SK-N-SH treated with all-trans-retinoic acid at 6 μM for 48 hours (cell line): ENCODE data around the gene TPR.

Source experiments
- ATAC-seq: fragments of 200-7000 bp; cut with Tn5 transposase; 3 replicates; pipeline ENCODE4 v1.9.1; 2020; ENCODE audit warnings: mild to moderate bottlenecking, moderate library complexity
- ARNTL ChIP-seq: fragments of 450-650 bp; formaldehyde crosslinking; IDR thresholded peaks from 2 replicates; pipeline ENCODE4 v1.5.0; 2020; ENCODE audit warnings: low read depth, mild to moderate bottlenecking, moderate library complexity, borderline replicate concordance
- BACH2 ChIP-seq: fragments of 250-450 bp; sonication (Bioruptor Pico); IDR thresholded peaks from 2 replicates; pipeline ENCODE4 v1.9.0; 2021; ENCODE audit warnings: mild to moderate bottlenecking, borderline replicate concordance
- CREB5 ChIP-seq: fragments of 250-450 bp; sonication (Bioruptor Pico); IDR thresholded peaks from 2 replicates; pipeline ENCODE4 v1.5.1; 2020; ENCODE audit warnings: low read depth, mild to moderate bottlenecking, moderate library complexity
- CSDC2 ChIP-seq: fragments of 250-450 bp; sonication (Bioruptor Pico); IDR thresholded peaks from 2 replicates; pipeline ENCODE4 v1.5.0; 2020; ENCODE audit warnings: mild to moderate bottlenecking, moderate library complexity
- ESRRG ChIP-seq: fragments of 250-450 bp; sonication (Bioruptor Pico); IDR thresholded peaks from 2 replicates; pipeline ENCODE4 v1.6.1; 2021; ENCODE audit warnings: mild to moderate bottlenecking
- GLIS3 ChIP-seq: fragments of 250-450 bp; sonication (Bioruptor Pico); IDR thresholded peaks from 2 replicates; pipeline ENCODE4 v1.5.0; 2020; ENCODE audit warnings: mild to moderate bottlenecking, moderate library complexity
- ISL1 ChIP-seq: fragments of 250-450 bp; sonication (Bioruptor Pico); IDR thresholded peaks from 2 replicates; pipeline ENCODE4 v2.1.2; 2022; ENCODE audit warnings: mild to moderate bottlenecking, moderate library complexity
- OSR1 ChIP-seq: fragments of 250-450 bp; sonication (Bioruptor Pico); IDR thresholded peaks from 2 replicates; pipeline ENCODE4 v1.8.0; 2022; ENCODE audit warnings: moderate library complexity, mild to moderate bottlenecking, inconsistent platforms
- POU6F1 ChIP-seq: fragments of 250-450 bp; sonication (Bioruptor Pico); IDR thresholded peaks from 2 replicates; pipeline ENCODE4 v1.8.0; 2021; ENCODE audit warnings: low read depth, mild to moderate bottlenecking, moderate library complexity, borderline replicate concordance
- PPARA ChIP-seq: fragments of 250-450 bp; sonication (Bioruptor Pico); IDR thresholded peaks from 2 replicates; pipeline ENCODE4 v1.5.0; 2020; ENCODE audit warnings: mild to moderate bottlenecking, borderline replicate concordance
- SNAI2 ChIP-seq: fragments of 250-450 bp; sonication (Bioruptor Pico); IDR thresholded peaks from 2 replicates; pipeline ENCODE4 v1.5.0; 2020; ENCODE audit warnings: mild to moderate bottlenecking, moderate library complexity
- ZC3H10 ChIP-seq: fragments of 250-450 bp; sonication (Bioruptor Pico); IDR thresholded peaks from 2 replicates; pipeline ENCODE4 v1.5.1; 2021; ENCODE audit warnings: mild to moderate bottlenecking, moderate library complexity
- ZFP3 ChIP-seq: fragments of 250-450 bp; sonication (Bioruptor Pico); IDR thresholded peaks from 2 replicates; pipeline ENCODE4 v1.5.0; 2020; ENCODE audit warnings: mild to moderate bottlenecking, moderate library complexity
- ZFP30 ChIP-seq: fragments of 450-650 bp; formaldehyde crosslinking; IDR thresholded peaks from 2 replicates; pipeline ENCODE4 v1.5.0; 2022; ENCODE audit warnings: mild to moderate bottlenecking, moderate library complexity
- ZNF8 ChIP-seq: fragments of 450-650 bp; formaldehyde crosslinking; IDR thresholded peaks from 2 replicates; pipeline ENCODE4 v1.5.0; 2020; ENCODE audit warnings: mild to moderate bottlenecking, moderate library complexity
- TF ChIP-seq, protein P1 (sequence below): fragments of 250-450 bp; sonication (Bioruptor Pico); IDR thresholded peaks from 2 replicates; pipeline ENCODE4 v1.8.0; 2020; ENCODE audit warnings: mild to moderate bottlenecking, moderate library complexity, borderline replicate concordance
- TF ChIP-seq, protein P2 (sequence below): fragments of 250-450 bp; sonication (Bioruptor Pico); IDR thresholded peaks from 2 replicates; pipeline ENCODE4 v1.5.0; 2020; ENCODE audit warnings: mild to moderate bottlenecking, moderate library complexity

TPR gene

GRCh38 chr1:186315570-186315969 lies 59.5 kb downstream of the TPR start:
- no peak for TF ChIP-seq ESRRG (CRISPR knock-in tag)
- no peak for ATAC-seq

DNA sequence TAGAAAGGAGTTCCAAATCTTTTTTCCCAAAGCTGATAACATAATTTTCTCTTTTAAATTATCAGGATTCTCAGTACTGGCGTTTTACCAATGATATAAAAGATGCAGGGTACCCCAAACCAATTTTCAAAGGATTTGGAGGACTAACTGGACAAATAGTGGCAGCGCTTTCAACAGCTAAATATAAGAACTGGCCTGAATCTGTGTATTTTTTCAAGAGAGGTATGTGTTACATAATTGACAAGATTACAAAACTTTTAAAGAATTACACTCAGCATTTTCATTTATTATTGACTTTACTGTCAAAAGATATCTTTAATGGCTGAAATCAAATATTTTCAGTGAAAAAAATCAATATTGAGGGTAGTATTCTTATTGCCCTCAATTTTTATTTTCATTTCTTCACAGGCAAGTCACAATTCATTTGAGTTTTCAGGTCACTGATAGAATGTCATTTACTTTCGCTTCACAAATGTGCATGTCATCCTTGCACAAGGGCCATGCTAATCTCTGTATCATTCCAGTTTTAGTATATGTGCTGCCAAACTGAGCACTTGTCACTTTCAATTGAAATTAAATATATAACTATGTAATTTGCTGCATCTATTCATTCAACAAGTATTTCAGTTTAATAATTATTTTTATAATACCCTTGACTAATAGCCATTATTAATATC lies 63.5 kb downstream of the TPR start:
- TF ChIP-seq, protein P1, sequence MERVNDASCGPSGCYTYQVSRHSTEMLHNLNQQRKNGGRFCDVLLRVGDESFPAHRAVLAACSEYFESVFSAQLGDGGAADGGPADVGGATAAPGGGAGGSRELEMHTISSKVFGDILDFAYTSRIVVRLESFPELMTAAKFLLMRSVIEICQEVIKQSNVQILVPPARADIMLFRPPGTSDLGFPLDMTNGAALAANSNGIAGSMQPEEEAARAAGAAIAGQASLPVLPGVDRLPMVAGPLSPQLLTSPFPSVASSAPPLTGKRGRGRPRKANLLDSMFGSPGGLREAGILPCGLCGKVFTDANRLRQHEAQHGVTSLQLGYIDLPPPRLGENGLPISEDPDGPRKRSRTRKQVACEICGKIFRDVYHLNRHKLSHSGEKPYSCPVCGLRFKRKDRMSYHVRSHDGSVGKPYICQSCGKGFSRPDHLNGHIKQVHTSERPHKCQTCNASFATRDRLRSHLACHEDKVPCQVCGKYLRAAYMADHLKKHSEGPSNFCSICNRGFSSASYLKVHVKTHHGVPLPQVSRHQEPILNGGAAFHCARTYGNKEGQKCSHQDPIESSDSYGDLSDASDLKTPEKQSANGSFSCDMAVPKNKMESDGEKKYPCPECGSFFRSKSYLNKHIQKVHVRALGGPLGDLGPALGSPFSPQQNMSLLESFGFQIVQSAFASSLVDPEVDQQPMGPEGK = no peak
- no peak for TF ChIP-seq BACH2 (CRISPR knock-in tag)
- TF ChIP-seq SNAI2 (CRISPR knock-in tag) = no peak
- no peak for TF ChIP-seq ARNTL (CRISPR knock-in tag)
- TF ChIP-seq ZC3H10 (CRISPR knock-in tag) = no peak
- TF ChIP-seq PPARA (CRISPR knock-in tag) = no peak
- no peak for TF ChIP-seq GLIS3 (CRISPR knock-in tag)
- ATAC-seq = no peak

- ATAC-seq = no peak
- no peak for TF ChIP-seq ZC3H10 (CRISPR knock-in tag)
- TF ChIP-seq ISL1 (CRISPR knock-in tag) = no peak
- TF ChIP-seq ARNTL (CRISPR knock-in tag) = no peak
- no peak for TF ChIP-seq BACH2 (CRISPR knock-in tag)
- TF ChIP-seq OSR1 = no peak
Observed at GRCh38 chr1:186310307-186310706, 64.7 kb downstream of the TPR start.

DNA sequence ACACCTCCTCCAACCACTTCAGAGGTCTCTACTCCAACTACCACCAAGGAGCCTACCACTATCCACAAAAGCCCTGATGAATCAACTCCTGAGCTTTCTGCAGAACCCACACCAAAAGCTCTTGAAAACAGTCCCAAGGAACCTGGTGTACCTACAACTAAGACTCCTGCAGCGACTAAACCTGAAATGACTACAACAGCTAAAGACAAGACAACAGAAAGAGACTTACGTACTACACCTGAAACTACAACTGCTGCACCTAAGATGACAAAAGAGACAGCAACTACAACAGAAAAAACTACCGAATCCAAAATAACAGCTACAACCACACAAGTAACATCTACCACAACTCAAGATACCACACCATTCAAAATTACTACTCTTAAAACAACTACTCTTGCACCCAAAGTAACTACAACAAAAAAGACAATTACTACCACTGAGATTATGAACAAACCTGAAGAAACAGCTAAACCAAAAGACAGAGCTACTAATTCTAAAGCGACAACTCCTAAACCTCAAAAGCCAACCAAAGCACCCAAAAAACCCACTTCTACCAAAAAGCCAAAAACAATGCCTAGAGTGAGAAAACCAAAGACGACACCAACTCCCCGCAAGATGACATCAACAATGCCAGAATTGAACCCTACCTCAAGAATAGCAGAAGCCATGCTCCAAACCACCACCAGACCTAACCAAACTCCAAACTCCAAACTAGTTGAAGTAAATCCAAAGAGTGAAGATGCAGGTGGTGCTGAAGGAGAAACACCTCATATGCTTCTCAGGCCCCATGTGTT lies 66.6 kb downstream of the TPR start:
- ATAC-seq = no peak
- TF ChIP-seq GLIS3 (CRISPR knock-in tag) = no peak
- no peak for TF ChIP-seq ZFP3 (CRISPR knock-in tag)
- no peak for TF ChIP-seq PPARA (CRISPR knock-in tag)
- TF ChIP-seq, protein P2, sequence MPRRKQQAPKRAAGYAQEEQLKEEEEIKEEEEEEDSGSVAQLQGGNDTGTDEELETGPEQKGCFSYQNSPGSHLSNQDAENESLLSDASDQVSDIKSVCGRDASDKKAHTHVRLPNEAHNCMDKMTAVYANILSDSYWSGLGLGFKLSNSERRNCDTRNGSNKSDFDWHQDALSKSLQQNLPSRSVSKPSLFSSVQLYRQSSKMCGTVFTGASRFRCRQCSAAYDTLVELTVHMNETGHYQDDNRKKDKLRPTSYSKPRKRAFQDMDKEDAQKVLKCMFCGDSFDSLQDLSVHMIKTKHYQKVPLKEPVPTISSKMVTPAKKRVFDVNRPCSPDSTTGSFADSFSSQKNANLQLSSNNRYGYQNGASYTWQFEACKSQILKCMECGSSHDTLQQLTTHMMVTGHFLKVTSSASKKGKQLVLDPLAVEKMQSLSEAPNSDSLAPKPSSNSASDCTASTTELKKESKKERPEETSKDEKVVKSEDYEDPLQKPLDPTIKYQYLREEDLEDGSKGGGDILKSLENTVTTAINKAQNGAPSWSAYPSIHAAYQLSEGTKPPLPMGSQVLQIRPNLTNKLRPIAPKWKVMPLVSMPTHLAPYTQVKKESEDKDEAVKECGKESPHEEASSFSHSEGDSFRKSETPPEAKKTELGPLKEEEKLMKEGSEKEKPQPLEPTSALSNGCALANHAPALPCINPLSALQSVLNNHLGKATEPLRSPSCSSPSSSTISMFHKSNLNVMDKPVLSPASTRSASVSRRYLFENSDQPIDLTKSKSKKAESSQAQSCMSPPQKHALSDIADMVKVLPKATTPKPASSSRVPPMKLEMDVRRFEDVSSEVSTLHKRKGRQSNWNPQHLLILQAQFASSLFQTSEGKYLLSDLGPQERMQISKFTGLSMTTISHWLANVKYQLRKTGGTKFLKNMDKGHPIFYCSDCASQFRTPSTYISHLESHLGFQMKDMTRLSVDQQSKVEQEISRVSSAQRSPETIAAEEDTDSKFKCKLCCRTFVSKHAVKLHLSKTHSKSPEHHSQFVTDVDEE (CRISPR knock-in tag) = no peak
- TF ChIP-seq SNAI2 (CRISPR knock-in tag) = no peak

- TF ChIP-seq ZFP30 = no peak
- no peak for TF ChIP-seq ZNF8 (CRISPR knock-in tag)
- TF ChIP-seq POU6F1 (CRISPR knock-in tag) = no peak
- no peak for TF ChIP-seq CREB5 (CRISPR knock-in tag)
- TF ChIP-seq CSDC2 (CRISPR knock-in tag) = no peak
- no peak for TF ChIP-seq GLIS3 (CRISPR knock-in tag)
- ATAC-seq = no peak
Observed at GRCh38 chr1:186307445-186307844, 67.6 kb downstream of the TPR start.
